Muscle of leg (tissue), 11 donors: ENCODE results near the gene LRRC41. TPM values are rescaled to one million over a fixed set of nuclear protein-coding genes. Genes with fewer than 3 reads are reported as not detected.

ENCODE experiments used
- DNase-seq: peaks from one replicate; pipeline ENCODE4 v3.0.0; 2013
- H3K27ac ChIP-seq: one replicate; pipeline ENCODE4 v1.5.1; 2013; ENCODE audit warnings: mild to moderate bottlenecking, low read length, control low read depth
- H3K27me3 ChIP-seq: one replicate; pipeline ENCODE4 v1.6.1; 2013; ENCODE audit warnings: low read length; ENCODE audit not compliant: control insufficient read depth, insufficient read depth
- H3K36me3 ChIP-seq: one replicate; pipeline ENCODE4 v1.6.1; 2013; ENCODE audit warnings: low read length; ENCODE audit not compliant: control insufficient read depth, insufficient read depth
- H3K4me1 ChIP-seq: one replicate; pipeline ENCODE4 v1.6.1; 2013; ENCODE audit warnings: low read length; ENCODE audit not compliant: control insufficient read depth, insufficient read depth
- H3K4me3 ChIP-seq: one replicate; pipeline ENCODE4 v1.5.1; 2013; ENCODE audit warnings: low read length, control low read depth
- H3K9me3 ChIP-seq: replicated peaks from 2 replicates; pipeline ENCODE4 v1.6.1; 2013; ENCODE audit warnings: low read depth, low read length; ENCODE audit not compliant: control insufficient read depth
- WGBS: methylation state at CpG from one replicate; pipeline ENCODE4 v1.1.5; 2013; ENCODE audit warnings: missing lambda C conversion rate; ENCODE audit not compliant: insufficient coverage; 5-methylcytosine and 5-hydroxymethylcytosine counted together
- polyA plus RNA-seq, 8 donors: library from polyadenylated mRNA; unstranded; fragments of 120-200 nt; gene quantifications; one replicate each; pipeline versions ENCODE4 v1.2.1 to v1.2.3, GENCODE V29; 2013; ENCODE audit warnings: inconsistent platforms in 1 of 8, low replicate concordance in 1 of 8; ENCODE audit not compliant: insufficient read length in 8 of 8, insufficient read depth in 1 of 8
- total RNA-seq: library from RNA; stranded (reverse); fragments of 120-200 nt; gene quantifications from one replicate; pipeline ENCODE4 v1.2.4, GENCODE V29; 2013

LRRC41 gene
- total and polyA plus RNA-seq, 9 donors: 49.5 to 65.5 (median 59.2) TPM

GRCh38 chr1:46289134-46289494 is 14.3 kb downstream of the LRRC41 start:
- DNase-seq: no peak
- Histone ChIP-seq H3K4me1 (peaks cover 20% of the 10 kb centered on the region), H3K9me3 (no peaks in the 10 kb centered on the region), H3K4me3 (no peak overlapping the region), H3K27me3 (no peaks in the 10 kb centered on the region), H3K27ac (no peak overlapping the region), H3K36me3 (peaks cover 51% of the 10 kb centered on the region)
- 100% methylated on average over 2 of the region's 5 CpGs for WGBS

GRCh38 chr1:46288485-46289133 is 14.8 kb downstream of the LRRC41 start:
- Histone ChIP-seq H3K27ac (no peak overlapping the region), H3K9me3 (no peaks in the 10 kb centered on the region), H3K36me3 (peaks cover 49% of the 10 kb centered on the region), H3K27me3 (no peaks in the 10 kb centered on the region), H3K4me1 (peaks cover 20% of the 10 kb centered on the region), H3K4me3 (no peak overlapping the region)
- WGBS: no CpG with 5 or more reads among the region's 1 CpG
- peak; percentile 17 for DNase-seq

- 89% methylated on average over 24 of the region's 27 CpGs for WGBS
- no peaks in the 10 kb centered on the region for H3K27me3 ChIP-seq
- H3K4me1 ChIP-seq: peaks cover 20% of the 10 kb centered on the region
- peak; percentile 85 for DNase-seq
- peaks cover 55% of the 10 kb centered on the region for H3K36me3 ChIP-seq
- H3K9me3 ChIP-seq: no peaks in the 10 kb centered on the region
- no peak overlapping the region for H3K4me3 ChIP-seq
- peak overlapping the region; percentile 75 for H3K27ac ChIP-seq
These were observed 17.5 kb downstream of the LRRC41 start for GRCh38 chr1:46285730-46286477.

- H3K9me3 ChIP-seq: no peaks in the 10 kb centered on the region
- peaks cover 20% of the 10 kb centered on the region for H3K4me1 ChIP-seq
- H3K36me3 ChIP-seq: peaks cover 65% of the 10 kb centered on the region
- 83% methylated on average over 1 of the region's 3 CpGs for WGBS
- no peaks in the 10 kb centered on the region for H3K27me3 ChIP-seq
- H3K4me3 ChIP-seq: no peak overlapping the region
- no peak for DNase-seq
- peak overlapping the region; percentile 75 for H3K27ac ChIP-seq
These were observed 18.5 kb downstream of the LRRC41 start for GRCh38 chr1:46284597-46285564.

- Histone ChIP-seq H3K9me3 (no peaks in the 10 kb centered on the region), H3K36me3 (peaks cover 73% of the 10 kb centered on the region), H3K27me3 (no peaks in the 10 kb centered on the region), H3K27ac (no peak overlapping the region), H3K4me1 (peaks cover 20% of the 10 kb centered on the region), H3K4me3 (no peak overlapping the region)
- no peak for DNase-seq
- 100% methylated on average over 1 of the region's 1 CpG for WGBS
These were observed 19.4 kb downstream of the LRRC41 start for GRCh38 chr1:46284058-46284457.

GRCh38 chr1:46281021-46281420 is 22.4 kb downstream of the LRRC41 start:
- H3K27me3 ChIP-seq: no peaks in the 10 kb centered on the region
- no peaks in the 10 kb centered on the region for H3K9me3 ChIP-seq
- H3K27ac ChIP-seq: no peak overlapping the region
- peaks cover 75% of the 10 kb centered on the region for H3K36me3 ChIP-seq
- peaks cover 15% of the 10 kb centered on the region for H3K4me1 ChIP-seq
- 94% methylated on average over 10 of the region's 14 CpGs for WGBS
- no peak for DNase-seq
- H3K4me3 ChIP-seq: no peak overlapping the region

GRCh38 chr1:46280092-46280491 is 23.3 kb downstream of the LRRC41 start:
- H3K27ac ChIP-seq: no peak overlapping the region

GRCh38 chr1:46278807-46279206 is 24.6 kb downstream of the LRRC41 start:
- H3K4me1 ChIP-seq: no peaks in the 10 kb centered on the region
- H3K36me3 ChIP-seq: peaks cover 59% of the 10 kb centered on the region
- peak; percentile 24 for DNase-seq
- H3K4me3 ChIP-seq: no peak overlapping the region
- H3K9me3 ChIP-seq: no peaks in the 10 kb centered on the region
- no peak overlapping the region for H3K27ac ChIP-seq
- H3K27me3 ChIP-seq: no peaks in the 10 kb centered on the region
- 69% methylated on average over 12 of the region's 12 CpGs for WGBS

More at GRCh38 chr1:46280092-46280491, 23.3 kb downstream of the LRRC41 start:
- WGBS: 93% methylated on average over 2 of the region's 3 CpGs
- DNase-seq: no peak
- H3K4me1 ChIP-seq: peaks cover 6% of the 10 kb centered on the region
- H3K4me3 ChIP-seq: no peak overlapping the region
- peaks cover 66% of the 10 kb centered on the region for H3K36me3 ChIP-seq
- H3K27me3 ChIP-seq: no peaks in the 10 kb centered on the region
- no peaks in the 10 kb centered on the region for H3K9me3 ChIP-seq

GRCh38 chr1:46277658-46278373 is 25.6 kb downstream of the LRRC41 start:
- Histone ChIP-seq H3K9me3 (no peaks in the 10 kb centered on the region), H3K36me3 (peaks cover 62% of the 10 kb centered on the region), H3K27me3 (no peaks in the 10 kb centered on the region), H3K4me1 (no peaks in the 10 kb centered on the region), H3K4me3 (no peak overlapping the region), H3K27ac (no peak overlapping the region)
- 78% methylated on average over 8 of the region's 14 CpGs for WGBS
- DNase-seq: no peak
